EH (cell line): Measurements from ENCODE around the gene FAM228B.
A peak's percentile ranks its signal among the peaks of the same experiment; 100 is the strongest.
"Not testable (repeated sequence)": the region's sequence is repeated elsewhere in the genome, so short reads cannot be mapped to it uniquely, and the experiment has no call there.

ENCODE experiments used
- DNase-seq: peaks from one replicate; pipeline ENCODE4 v3.0.0-alpha.2; 2015; ENCODE audit warnings: low read depth

FAM228B gene

DNA sequence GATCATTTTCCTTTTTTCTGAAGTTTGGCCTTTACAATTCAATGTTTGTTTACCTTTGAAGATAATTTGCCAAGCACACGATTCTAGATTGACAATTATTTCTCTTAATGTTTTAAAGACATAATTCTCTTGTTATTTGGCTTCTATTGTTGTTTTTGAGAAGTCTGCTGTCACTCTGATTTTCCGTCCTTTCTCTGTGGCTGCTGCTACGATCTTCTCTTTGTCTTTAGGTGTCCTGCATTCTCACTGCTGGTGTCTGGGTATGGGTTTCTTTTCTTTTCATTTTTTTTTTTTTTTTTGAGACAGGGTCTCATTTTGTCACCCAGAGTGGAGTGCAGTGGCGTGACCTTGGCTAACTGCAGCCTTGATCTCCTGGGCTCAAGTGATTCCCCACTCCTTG, 36.4 kb downstream of the FAM228B start:
- DNase-seq = no peak

DNA sequence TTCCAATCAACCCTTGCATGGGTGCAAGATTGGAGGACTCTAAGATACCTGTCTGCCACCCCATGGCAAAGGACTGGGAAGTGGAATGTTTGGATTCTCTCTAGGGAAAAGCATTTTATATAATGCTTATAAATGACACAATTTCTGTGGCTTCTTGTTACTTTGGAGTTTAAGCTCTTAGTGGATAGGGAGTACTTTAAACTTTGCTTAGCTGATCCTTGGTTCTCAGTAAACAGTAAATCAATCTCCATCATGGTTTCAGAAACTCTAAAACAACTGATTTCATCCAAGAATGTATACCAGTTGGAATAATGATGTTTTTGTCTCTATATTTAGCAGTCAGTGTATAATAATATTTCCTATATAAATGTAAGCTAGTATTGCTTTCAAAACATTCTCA, 37.5 kb downstream of the FAM228B start:
- DNase-seq = no peak

DNA sequence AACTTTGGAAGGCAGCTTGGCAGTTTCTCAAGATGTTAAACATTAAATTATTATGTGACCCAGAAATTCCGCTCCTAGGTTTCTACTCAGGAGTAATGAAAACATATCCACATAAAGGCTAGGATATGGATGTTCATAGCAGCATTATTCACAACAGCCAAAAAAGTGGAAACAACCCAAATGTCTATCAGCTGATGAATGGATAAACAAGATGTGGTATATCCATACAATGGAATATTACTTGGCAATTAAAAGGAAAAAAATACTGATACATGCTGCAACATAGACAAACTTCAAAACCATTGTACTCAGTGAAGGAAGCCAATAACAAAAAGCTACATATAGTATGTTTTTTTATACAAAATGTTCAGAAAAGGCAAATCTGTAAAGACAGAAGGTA, 39.2 kb downstream of the FAM228B start:
- DNase-seq = no peak

DNA sequence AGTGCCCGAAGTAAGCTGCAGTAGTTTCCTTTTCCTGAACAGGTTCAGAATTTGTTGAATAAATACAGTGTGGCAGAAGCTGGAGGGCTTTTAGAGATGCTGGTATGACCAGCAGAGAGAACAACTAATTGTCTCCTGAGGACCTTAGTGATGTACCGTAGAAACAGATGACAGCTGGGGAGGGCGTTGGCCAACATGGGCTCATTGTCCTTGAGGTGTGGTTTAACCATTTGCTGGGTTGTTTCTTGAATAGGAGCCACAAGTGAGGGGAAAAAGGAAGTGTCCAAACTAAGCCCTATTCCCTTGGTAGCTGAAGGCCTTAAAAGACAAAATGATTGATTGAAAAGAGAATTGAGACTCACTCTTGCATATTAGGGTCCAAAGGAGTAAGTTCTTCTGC, 39.9 kb downstream of the FAM228B start:
- no peak for DNase-seq

DNA sequence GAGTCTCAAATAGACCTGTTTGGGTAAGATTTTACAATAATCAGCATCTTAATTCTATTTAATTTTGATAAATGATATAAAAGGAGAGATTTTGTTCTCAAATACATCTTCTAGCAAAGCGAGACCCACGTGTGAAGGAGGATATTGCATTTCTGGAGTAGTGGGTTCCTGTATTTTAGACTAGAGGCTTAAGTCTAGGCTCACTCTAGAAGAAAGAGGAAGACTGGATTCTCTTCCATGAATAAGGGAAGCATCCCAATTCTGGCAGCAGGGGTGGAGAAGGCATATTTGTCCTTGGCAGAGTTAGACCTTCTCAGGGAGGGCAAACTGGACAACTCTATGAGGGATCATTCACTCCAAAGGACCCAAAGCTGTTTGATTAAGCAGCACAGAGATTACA, 40.3 kb downstream of the FAM228B start:
- DNase-seq = no peak

DNA sequence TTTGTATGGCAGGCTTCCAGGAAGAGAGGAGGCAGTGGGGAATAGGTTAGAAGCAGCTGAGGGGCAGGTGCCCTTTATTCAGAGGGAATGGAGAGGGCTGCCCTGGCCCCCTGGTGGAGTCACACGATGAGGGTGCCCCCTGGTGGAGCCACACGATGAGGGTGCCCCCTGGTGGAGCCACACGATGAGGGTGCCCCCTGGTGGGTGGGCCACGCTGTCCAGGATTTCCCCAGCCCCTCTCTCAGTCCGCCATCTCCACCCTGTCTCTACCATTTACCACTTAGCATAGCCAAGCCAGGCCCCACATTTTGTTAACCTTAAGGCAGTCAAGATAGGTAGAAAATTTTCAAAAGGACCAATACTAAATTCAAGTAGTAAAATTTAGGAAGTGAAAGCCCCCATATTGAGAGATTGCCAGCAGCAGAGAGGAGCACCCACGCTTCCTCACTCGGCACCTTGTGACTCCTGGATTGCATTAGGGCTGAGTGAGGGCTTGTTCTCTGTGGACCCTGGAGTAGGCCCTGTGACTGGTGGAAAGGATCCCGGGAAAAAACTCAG, 41.2 kb downstream of the FAM228B start:
- peak; percentile 22 for DNase-seq

DNA sequence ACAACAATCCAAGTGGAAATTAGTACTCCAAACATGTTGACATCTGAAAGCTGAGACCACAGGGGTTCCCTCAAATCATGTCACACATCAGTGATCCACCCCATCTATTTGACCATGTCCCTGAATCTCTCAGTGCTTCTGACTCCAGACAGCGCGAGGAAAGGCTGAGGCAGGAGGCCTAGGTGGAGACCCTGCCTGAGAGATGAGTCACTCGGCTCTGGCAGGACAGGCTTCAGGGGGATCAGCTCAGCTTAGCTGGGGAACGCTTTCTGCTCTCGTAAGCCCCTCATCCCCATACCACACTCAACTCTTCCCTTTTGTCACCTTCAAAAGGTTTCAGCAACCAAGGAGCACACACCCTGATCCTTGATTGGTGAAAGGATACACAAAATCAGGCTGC, 45.8 kb downstream of the FAM228B start:
- no peak for DNase-seq

DNA sequence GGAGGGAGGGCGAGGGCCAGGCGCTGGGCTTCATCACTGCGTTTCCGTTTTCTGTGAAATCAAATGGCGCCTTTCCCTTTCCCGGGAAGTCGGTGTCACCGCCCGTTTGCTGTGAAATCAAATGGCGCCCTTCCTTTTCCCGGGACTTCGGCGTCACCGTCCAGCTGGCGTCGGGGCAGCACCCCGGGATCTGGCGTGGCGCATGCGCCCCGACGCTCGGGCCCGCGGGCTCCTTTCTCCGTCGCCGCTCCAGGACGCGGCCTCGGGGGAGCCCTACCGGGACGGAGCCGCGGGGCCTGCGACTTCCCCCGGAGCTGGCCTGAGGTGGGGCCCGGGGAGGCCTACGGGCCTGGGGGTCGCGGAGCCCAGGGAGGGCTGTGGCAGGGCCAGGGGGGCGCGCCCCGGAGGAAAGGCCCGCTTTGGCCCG, 51.6 kb downstream of the FAM228B start, which contains the start of gene FAM228A:
Gene FAM228A, plus strand, starts transcription at position 203 of the 427 bp plus-strand sequence. CDS start 428 bp downstream, outside the sequence.
- no peak for DNase-seq

DNA sequence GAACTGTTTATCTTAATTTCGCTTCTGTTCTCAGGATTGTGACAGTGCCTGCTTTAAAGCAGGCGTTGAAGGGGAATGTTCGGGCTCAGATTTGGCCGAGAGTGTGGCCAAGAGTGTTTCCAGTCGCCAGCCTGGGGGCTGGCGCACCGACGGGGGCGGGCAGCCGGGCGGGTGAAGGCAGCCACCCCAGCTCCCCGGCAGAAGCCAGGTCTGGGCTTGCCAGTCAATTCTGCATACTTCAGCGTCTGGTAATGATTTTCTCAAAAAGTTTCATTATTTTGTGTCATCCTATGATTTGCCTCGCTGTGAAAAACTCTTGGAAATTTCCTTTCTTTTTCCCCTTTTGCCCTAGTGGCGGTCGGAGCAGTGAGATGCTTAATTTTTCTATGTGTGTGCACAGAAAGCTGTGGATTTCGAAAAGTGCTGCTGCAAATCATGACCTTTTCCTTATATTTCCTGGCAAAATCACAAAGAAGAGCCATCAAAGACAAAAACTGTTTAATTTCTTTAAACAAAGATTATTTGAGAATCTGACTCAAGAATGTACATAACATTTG, 52.4 kb downstream of the FAM228B start:
- DNase-seq = peak; percentile 7

DNA sequence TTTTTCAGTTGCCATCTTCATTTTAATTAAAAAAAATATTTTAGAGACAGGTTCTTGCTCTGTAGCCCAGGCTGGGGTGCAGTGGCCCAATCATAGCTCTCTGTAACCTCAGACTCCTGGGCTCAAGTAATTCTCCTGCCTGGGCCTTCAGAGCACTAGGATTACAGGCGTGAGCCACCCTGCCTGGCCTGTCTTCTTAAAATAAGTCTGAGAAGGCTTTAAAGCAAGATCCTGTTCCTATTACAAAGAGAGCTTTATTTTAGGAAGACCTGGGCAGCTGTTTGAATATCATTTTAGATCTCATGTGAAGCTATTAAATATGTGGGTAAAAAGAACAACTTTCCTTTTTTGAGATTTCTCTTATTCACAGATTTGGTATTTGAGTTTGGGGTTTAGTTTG, 53.1 kb downstream of the FAM228B start:
- no peak for DNase-seq

DNA sequence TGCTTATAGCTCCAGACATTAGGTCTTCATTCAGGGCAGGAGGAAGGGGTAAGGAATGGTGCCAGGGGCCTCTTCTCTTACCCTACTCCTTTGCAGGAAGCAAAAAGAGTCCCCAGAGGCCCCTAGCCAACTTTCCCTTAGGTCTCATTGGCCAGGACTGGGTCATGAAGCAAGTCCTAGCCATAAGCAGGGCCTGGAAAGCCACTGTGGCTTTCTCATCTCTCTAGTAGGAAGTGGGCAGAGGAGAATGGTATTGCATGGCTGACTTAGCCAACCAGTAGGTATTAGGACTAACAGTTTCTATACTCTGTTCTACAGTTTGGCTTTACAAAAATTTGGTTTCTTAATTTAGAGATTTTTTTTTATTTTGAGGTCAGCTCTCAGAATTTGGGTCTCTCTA, 56.4 kb downstream of the FAM228B start:
- no peak for DNase-seq

DNA sequence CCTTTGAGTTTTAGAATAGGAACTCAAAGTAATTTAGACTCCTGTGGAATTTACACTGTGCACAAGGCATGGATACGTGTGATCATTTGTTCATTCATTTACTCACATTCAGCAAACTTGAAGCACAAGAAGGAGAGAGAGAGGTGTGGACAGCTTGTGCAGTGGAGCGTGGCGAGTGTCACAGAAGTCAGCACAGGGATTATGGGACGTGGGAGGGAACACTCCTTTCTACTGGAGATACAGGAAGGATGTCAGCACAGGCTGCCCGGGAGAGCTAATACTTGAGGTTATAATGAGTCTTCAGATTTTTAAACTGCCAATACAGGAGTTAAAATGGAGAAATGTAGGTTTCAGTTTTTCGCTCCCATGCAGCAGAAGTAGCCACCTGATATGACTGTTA, 58.6 kb downstream of the FAM228B start:
- DNase-seq = no peak

DNA sequence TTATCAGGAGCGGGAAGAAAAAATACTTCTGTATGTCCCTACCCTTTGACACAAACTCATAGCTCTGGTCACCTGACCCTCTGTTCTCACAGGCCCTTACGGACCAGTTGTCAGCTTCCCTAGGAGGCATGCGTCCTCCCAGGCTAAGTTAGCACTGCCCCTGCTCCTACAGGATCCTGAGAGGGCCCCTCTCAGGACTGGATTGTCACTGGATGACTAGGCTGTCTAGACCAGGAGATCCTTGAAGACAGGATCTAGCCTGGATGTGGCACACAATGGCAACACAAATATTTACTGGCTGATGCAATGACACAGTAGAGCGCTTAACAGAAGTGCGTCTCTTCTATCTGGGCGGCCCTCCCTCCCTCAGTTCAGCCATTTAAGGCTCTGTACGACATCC, 59.2 kb downstream of the FAM228B start:
- no peak for DNase-seq

DNA sequence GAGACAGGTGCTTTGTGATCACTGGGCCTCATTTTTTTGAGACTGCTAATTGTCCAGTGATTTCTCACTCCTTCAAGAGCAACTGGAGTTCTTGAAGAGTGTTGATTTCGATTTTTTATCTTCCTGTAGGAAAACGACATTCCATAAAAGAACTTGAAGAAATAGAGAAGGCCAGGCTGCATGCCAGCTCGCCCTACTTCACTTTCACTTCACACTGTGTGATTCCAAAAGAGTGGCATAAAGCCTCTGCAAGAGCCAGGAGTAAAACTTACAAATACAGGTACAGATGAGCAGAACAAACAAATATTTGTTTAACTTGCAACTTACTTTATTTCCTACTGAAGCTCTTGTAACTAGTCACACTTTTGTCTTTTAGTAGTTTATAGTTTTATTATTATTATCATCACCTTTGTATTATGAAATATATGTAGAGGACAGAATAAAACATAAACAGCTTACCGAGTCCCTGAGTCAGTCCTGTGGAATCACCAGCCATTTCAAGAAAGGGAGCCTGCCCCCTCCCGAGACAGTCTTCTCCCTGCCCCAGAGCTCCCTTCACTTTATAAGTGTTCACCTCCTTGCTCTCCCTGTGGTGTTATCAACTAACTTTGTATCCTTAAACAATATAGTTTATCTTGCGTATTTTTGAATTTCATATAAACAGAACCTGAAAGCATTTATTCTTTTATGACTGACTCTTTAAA, 60.2 kb downstream of the FAM228B start:
- no peak for DNase-seq

DNA sequence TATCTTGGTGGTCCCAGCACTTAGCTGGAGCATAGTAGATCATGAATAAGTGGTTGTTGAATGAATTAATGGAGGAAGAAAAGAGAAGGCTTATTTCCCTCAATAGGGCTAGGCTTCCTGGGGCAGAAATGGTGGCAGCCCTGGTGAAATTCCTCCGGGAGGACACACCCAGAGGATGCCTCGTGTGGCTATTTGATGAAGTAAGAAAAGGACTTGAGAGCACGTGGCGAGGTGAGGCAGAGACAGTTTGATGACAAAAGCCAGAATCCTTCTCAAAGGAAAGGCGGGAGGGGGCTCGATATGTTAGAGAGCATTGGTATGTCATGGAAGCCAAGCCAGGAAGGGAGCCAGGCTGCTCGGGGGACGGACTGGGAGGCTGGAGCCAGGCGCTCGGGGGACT, 66.3 kb downstream of the FAM228B start:
- DNase-seq = no peak

DNA sequence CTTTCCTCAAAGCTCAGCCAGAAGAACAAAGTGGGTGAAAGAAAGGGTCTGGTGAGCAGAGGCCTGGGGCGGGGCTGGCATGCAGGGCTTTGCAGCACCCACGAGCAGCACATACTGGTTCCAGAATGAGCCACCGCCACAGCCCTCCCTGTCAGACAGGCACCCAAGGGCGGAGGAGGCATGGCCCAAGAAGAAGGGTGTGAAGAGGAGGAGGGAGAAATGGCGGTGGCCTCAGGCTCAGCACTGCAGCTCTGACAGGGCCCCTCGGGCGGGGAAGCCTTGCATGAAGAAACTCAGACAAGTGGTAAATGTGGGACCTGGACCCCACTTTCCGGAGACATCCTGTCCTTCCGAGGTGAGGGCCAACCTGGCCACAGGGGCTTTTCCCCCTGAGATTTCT, 67.2 kb downstream of the FAM228B start:
- DNase-seq = no peak

DNA sequence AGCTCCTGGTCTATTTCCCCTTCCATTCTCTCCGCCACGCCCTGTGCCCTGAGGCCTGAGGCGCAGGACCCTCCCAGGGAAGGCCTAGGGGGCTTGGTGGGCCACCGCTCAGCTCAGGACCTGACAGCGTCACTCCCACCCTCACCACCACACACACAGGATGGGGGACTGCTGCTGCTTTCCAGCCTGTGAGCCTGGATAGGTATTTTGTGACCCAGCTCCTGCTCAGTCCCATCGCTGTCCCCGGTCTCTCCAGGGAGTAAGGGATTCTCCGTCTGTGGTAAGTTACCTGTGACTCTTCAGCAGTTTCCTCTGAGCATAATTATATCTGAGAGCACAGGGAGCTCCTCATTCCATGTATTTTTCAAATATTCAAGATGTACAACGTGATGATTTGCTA, 67.9 kb downstream of the FAM228B start:
- no peak for DNase-seq

DNA sequence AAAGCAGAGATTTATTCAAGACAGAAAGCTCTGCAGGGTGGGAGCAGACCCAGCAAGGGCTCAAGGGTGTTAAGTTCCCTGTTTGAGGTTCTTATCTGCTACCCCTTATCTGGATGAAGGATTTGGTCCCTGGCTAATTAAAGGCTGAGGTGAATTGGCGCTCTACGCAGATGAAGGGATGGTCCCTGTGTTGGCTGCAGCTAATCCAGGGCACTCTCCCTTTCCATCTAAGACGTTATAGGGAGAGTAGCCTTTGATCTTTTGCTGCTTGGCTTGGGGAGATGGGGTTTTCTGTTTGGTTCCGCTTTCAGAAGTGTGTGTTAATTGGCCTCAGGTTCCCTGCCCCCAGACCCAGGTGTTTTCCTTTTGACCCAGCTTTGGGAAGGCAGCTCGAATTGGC, 68.6 kb downstream of the FAM228B start:
- DNase-seq = no peak

DNA sequence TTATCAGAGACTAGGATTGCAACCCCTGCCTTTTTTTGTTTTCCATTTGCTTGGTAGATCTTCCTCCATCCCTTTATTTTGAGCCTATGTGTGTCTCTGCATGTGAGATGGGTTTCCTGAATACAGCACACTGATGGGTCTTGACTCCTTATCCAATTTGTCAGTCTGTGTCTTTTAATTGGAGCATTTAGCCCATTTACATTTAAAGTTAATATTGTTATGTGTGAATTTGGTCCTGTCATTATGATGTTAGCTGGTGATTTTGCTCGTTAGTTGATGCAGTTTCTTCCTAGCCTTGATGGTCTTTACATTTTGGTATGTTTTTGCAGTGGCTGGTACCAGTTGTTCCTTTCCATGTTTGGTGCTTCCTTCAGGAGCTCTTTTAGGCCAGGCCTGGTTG, 73.9 kb downstream of the FAM228B start:
- not testable (repeated sequence) for DNase-seq

DNA sequence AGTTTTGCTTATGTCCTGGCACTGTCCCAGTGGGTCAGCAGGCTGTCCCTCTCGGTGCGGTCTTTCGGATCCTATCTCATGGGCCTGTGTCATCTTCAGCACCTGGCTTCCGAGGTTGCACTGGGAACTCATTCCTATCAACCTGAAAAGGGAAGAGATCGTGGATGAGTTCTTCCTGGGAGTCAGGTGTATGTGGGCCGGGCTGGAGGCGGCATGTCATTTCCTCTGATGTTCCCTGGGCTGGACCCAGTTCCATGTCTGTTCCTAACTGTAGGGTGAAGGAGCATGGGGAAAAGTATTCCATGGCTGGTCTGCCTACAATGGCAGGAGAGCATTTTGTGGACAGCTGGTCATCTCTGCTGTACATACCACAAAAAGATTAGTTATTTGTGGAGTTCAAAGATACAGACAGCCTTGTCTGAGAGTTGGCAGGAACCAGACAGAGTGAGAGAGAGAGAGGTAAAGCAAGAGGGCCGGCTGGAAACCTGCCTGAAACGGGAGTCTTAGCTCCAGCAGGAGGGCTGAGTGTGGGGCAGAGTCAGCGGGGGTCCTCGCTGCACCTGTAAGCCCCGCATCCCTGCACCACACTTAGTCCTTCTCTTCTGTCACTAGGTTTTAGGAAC, 76.8 kb downstream of the FAM228B start:
- DNase-seq = no peak

DNA sequence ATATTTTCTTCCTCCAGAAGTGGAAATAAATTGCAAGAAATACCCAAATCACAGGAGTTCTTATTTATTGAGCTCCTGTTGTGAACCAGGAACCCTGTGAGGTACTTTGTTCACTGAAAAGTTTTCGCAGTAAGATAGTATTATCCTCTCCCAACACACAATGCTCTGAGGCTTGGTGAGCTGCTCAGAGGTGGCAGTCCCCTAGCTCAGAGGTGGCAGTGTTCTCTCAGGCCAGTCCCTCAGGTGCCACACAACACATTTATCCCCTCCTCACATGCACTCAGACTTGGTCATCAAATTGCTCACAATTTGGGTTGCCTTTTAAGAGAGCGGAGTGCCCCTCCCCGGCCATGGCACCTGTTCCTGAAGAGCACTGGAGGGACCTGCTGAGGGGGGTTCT, 77.5 kb downstream of the FAM228B start:
- no peak for DNase-seq

DNA sequence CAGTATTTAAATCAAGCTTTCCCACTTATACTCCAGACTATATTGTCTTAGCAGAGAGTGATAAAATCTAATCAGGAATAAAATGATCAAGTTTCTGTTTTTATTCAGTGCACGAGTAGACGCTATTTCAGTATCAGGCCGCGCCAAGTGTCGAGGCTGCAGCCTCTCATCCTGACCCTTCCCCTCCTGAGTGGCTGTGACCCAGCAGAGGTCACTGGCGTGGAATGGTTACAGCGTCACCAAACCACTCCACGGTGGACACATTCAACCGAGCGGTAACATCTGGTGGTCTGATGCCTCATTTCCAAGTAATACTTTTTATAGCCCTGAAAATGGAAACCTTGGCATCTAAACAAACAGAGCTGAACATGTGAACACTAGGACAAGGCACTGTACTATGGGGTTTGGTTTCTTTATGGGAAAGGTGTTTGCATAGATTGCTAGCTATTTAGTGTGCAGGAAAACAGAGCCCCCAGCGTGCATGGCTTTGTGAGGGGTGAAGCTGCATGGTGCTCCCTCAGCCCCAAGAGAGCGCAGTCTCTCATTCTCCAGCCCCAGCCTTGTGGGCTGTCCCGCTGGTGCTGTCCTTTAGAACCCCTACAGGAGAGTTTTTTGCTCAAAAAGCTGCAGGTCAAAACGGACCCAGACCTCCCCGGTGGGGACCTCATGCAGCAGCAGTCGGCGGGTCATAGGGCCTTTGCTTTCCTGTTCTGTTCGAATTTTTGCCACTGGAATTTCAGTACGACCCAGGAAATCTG, 79.9 kb downstream of the FAM228B start:
- no peak for DNase-seq

DNA sequence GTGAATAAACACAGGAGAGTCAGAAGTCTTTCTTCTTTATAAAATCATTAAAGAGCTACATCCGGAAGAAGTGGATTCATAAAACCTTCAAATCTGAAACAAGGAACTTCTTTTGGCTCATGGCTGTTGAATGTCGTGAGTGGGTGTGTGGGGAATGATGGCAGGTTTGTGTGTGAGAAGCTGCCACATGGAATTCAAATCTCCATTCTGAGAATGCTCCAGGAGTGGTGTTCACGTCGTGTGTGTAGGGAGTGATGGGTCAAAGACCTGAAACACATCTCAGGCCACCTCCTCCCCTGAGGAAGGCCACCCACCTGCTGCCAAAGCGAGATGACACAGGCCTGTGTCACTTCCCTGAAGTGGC, 80.5 kb downstream of the FAM228B start:
- no peak for DNase-seq
